GM19372 (cell line): ENCODE measurements around the gene ITGA11.
A peak's percentile ranks its signal among the peaks of the same experiment; 100 is the strongest.

Experiments used
- ATAC-seq: cut with Tn5 transposase; IDR thresholded peaks from one replicate; pipeline ENCODE4 v1.9.1; 2021; ENCODE audit warnings: mild to moderate bottlenecking, low read depth, moderate library complexity; ENCODE audit not compliant: unreplicated experiment

ITGA11 gene

DNA sequence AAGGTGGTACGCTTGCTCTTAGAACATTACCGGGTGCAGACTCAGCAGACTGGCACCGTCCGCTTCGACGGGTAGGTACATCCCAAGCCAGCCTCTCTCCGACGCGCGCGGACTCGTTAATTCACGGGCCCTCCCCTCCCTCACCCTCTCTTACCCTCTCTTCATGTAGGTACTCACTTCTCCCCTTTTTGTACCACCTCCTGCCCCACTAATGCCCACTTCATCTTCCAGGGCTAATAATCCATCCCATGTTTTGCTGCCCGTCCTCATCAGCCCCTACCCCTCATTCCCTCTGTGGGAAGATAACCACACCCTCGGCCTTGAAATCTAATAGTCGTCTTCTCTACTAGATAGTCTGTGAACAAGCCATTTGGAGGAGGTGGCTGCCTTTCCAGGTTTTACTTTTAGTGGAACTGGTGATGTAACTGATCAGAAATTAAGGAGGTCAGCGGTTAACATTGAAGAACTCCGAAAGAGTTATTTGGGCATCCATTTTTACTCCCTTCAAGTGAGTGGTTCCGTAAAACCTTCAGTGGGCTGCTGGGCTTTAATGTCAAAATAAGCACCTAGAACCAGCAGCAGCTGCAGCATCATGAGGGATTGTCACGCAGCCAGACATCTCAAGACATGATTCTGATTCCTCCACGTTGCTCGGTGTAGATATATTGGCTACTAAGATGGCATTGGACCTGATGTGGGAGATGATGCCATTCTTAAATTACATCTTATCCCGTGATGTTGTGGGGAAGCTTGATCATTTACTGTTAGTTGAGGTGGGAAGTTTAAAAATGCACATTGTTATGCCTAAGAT is 153.2 kb downstream of the ITGA11 start:
- no peak for ATAC-seq

DNA sequence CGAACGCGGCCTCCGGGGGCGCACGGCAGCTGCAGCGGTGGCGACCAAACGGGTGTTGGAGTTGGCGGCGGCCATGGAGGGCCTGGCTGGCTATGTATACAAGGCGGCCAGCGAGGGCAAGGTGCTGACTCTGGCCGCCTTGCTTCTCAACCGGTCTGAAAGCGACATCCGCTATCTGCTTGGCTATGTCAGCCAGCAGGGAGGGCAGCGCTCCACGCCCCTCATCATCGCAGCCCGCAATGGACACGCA is 153.7 kb downstream of the ITGA11 start:
- no peak for ATAC-seq

DNA sequence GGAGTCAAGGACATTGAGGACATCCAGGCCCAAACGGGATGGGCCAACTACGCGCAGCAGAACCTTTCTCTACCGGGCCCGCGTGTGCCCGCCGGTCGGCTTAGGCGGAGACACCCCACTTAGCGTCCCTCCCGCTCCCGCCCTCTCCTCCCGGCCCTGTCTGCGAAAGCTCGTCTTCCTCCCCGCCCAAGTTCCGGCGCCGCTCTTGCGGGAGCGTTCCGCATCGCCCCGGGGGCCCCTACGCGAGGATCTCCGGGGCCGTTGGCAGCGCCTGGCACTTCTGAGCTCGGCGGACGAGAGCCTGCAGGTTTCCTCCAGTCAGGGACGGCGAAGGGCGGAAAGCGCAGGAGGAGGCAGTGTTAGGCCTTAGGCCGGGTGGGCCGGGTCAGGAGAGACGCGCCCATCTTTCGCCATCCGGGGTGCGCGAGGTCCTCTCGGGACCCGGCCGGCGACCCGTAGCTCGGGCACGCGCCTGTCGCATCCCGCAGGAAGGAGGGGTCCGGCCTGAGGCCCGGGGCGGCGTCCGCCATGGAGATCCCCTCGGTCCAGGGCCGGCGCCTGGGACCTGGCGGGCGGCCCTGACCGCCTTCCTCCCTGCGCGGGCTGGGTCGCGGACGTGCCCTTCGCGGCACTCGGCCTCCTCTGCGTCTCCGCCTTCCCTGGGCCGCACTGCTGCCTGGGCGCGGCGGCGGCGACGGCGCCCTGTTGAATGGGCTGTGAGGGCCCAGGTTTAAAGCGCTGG is 154.2 kb downstream of the ITGA11 start, which contains the start of gene FEM1B:
TSS of gene FEM1B (plus strand) at position 143 of the 742 bp plus-strand sequence. CDS start 673 bp downstream, outside the sequence.
- ATAC-seq, result peak; percentile 76

- ATAC-seq, result no peak
Observed at GRCh38 chr15:68277131-68277602, 154.8 kb downstream of the ITGA11 start.

DNA sequence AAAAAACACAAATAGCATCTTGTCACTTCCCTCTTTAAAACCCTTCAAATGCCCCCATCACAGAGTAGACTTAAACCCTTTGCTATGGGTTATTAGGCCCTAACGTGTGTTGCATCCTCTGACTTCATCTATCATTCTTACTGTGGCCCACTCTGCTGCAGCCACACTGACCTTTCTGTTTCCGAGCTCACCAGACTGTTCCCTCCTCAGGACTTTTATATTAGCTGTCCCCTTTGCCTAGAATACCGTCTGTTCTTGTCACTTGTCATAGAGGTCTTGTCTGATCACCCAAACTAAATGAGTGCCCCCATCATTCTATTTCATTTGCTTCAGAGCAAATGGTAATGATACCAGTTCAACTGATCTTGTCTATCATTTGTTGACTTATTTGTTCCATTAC is 155.3 kb downstream of the ITGA11 start:
- ATAC-seq, result no peak

- ATAC-seq, result no peak
Observed at GRCh38 chr15:68275165-68275746, 156.7 kb downstream of the ITGA11 start.

DNA sequence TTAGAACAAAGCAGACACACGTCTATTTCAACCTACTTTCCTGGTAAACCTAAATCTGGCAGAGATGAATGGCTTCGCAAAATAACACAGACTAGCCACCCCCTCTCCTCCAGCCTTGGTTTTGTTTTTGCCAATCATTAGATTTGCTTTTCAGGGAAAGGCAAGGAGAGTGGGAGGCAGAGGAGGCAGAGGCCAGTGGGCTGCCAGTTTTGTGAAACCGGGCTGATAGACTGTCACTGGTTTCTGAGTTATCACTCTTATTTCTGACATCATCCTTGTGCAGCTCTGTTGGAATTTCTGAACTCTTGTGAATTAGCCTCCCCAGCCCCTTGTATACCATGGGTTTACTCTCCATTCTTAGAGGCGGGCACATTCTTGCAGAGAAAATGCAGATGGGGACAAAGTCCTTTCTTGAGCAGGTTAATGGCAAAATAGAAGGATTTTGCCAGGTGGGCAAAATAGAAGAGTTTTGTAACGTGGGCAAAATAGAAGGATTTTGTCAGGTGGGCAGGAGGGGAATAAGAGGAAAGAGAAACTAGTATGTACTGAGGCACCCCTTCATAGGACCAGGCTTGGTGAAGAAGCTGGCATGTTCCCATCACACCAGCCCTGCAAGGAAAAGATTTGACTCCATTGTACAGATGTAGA is 157.6 kb downstream of the ITGA11 start:
- no peak for ATAC-seq

GRCh38 chr15:68272721-68273271 is 159.2 kb downstream of the ITGA11 start:
- no peak for ATAC-seq

DNA sequence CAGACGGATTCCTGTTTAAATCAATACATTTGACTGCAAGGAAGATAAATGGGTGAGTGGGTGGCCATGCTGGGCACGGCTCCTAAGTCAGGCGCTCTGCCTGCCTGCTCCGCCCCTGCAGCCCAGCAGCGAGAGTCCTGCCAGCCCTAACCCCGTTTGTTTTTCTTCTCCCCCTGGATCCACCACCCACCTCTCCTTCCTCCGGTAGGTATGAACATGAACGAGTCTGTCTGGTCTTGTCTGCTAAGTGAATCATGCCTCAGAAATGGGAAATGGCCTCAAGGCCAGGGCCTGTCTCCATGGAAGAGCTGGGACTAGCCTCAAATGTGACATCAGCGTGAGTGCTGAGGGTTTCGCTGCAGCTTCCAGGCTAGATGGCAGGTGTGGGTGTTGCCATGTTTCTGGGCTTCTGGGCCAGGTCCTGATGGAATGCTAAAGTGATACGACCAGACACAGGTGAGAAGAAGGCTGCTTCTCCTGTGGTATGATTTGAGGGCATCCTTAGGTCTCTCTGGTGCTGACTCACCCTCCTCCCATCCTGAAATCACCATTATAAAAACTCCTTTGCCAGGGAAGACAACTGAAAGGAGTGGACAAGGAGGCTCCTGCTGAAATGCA is 160.0 kb downstream of the ITGA11 start:
- ATAC-seq, result no peak

DNA sequence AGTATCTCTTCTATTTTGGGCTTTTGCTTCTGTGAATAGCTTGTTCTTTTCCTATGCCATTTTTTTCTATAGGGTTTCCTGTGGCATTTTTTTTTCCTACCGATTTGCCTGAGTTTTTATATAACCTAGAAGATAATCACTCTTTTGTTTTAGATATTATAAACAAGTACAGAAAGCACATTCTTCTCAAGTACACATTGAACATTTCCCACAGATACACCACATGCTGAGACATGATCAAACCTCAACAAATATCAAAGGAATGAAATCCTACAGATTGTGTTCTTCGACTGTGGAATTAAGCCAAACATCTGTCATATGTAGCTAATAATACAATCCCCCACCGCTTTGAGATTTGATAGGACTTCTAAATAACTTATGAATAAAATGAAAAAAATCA is 163.6 kb downstream of the ITGA11 start:
- no peak for ATAC-seq

DNA sequence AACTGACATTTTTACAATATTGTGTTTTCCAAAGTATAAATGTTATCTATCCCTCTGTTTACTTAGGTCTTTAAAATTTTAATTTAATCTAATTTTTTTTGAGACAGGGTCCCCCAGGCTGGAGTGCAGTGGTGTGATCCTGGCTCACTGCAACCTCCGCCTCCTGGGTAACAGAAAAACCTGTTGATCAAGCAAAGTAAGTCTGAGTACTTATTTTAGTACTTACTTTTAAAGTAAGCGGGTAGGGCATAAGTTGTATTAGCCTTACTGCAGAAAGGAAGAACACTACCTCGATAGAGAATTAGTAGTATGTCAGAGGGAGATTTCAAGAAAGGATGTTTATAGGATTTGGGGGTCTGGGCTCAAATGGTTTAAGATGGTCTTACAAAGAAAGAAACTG is 166.3 kb downstream of the ITGA11 start:
- ATAC-seq, result no peak

GRCh38 chr15:68265081-68265480 is 166.9 kb downstream of the ITGA11 start:
- no peak for ATAC-seq

DNA sequence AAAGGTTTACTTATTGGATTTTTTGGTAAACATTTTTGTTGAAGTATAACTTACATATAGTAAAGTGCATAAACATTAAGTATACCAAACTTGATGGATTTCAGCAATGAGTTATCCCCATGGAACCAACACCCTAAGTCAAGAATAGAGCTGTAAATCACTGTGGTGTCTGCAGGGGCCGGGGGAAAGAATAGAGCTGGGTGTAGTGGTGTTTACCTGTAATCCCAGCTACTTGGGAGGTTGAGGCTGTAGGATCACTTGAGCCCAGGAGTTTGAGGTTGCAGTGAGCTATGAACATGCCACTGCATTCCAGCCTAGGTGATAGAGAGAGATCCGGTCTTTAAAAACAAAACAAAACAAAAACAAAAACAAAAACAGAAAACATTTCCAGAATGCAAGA is 167.7 kb downstream of the ITGA11 start:
- no peak for ATAC-seq

DNA sequence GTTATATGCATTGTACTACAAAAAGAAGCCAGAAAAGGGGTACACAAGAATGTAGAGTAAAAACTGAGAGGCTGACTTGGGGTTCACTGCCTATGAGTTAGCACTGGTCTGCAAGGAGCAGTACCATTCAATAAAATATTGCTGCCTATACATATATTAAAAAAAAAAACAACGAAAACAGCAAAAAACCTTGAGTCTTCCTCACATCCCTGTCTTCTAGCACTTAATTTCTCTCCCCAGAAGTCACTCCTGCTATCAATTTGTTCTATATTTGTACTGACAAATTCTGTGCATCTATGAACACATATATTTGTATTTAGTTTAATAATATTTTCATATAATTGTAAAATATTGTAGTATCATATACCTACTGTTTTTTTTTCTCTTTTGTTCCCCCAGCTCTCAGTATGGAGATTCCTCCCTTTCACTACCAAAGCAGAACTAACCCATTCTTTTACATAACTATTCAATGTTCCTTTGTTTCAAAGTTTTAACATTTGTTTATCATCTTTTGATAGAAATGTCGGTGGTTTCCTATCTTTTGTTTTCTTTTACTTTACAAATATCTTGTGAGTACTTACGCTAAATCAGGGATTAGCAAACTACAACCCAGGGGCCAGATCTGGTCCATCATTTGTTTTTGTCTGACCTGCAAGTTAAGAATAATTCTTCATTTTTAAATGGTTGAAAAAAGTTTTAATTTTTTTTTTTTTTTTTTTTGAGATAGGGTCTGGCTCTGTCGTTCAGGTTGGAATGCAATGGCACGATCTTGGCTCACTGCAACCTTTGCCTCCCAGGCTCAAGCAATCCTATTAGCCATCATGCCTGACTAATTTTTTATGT is 169.2 kb downstream of the ITGA11 start:
- no peak for ATAC-seq

GRCh38 chr15:68261980-68262379 is 170.0 kb downstream of the ITGA11 start:
- no peak for ATAC-seq

DNA sequence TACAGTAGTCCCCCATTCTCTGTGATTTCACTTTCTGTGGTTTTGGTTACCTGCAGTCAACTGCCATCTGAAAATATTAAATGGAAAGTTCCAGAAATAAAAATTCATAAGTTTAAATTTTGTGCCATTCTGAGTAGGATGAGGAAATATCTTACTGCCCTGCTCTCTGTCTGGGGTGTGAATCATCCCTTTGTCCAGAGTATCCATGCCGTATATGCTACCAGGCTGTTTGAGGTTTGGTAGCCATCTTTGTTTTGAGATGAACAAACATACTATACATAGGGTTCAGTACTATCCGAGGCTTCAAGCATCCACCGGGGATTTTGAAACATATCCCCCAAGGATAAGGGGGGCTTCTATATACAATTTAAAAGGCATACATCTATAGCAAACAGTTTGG is 170.7 kb downstream of the ITGA11 start:
- no peak for ATAC-seq

- ATAC-seq, result no peak
Observed at GRCh38 chr15:68259883-68260282, 172.1 kb downstream of the ITGA11 start.

- ATAC-seq, result no peak
Observed at GRCh38 chr15:68258692-68259091, 173.3 kb downstream of the ITGA11 start.

DNA sequence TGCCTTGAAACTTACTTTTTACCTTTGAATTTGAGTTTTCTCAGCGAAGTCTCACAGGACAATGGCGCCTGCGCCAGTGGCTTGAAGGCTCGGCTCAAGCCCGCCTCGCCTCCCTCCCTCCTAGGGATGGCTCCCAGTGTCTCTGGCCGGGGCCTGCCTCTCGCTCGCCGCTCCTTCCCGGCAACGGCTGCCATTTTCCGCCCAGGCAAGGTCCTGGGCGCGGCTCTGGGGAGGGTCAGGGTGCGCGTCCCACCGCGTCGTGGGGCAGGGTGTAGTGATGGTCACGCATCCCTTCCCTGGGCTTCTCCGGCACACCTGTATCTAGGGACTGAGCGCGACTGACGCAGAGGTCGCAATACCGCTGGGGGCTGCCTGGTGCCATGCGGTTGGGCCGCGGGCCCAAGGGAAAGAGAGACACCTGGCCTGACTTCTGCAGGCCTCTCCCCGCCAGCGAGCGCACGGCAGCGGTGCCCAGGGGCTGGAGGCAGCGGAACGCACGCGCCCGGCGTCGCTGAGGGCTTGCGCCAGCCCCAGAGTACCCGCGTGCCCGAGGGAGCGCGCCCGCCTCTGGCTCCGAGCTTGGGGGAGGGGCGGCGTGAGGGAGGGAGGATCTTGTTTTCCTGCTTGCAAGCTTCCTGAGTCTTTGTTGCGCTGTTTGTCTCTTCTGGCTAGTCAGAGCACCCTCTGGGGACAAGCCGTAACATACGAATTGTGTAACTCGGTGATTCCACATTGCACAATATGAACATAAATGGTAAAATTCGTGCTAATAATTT is 175.1 kb downstream of the ITGA11 start:
- ATAC-seq, result peak; percentile 45
